Measurements from ENCODE around the gene DCDC2B.

Gene DCDC2B

GRCh38 chr1:32181563-32181962, 27.3 kb upstream of the DCDC2B start:
- Histone ChIP-seq H3K4me3 (ENCODE audit: low read depth, low read length) (peak overlapping the region; percentile 73), H3K36me3 (replicated peaks) (peaks cover 30% of the 10 kb centered on the region), H3K27ac (no peak overlapping the region), H3K27me3 (replicated peaks) (no peaks in the 10 kb centered on the region)
- in situ Hi-C loops (cut with HindIII; ENCODE audit: low pct_ligation_motif_present, low sequenced_read_pairs), result no loop called here
- DNase-seq, result no peak
- TF ChIP-seq CTCF (IDR thresholded peaks at IDR 0.05; ENCODE audit: low read depth, low read length, missing control alignments), result no peak

GRCh38 chr1:32182060-32182459, 26.8 kb upstream of the DCDC2B start:
- no peak for DNase-seq
- Histone ChIP-seq H3K27ac (no peak overlapping the region), H3K4me3 (ENCODE audit: low read depth, low read length) (peak overlapping the region; percentile 15), H3K36me3 (replicated peaks) (peaks cover 32% of the 10 kb centered on the region), H3K27me3 (replicated peaks) (no peaks in the 10 kb centered on the region)
- TF ChIP-seq CTCF (IDR thresholded peaks at IDR 0.05; ENCODE audit: low read depth, low read length, missing control alignments), result no peak
- in situ Hi-C loops (cut with HindIII; ENCODE audit: low pct_ligation_motif_present, low sequenced_read_pairs), result no loop called here

GRCh38 chr1:32184650-32185049, 24.2 kb upstream of the DCDC2B start:
- Histone ChIP-seq H3K27me3 (replicated peaks) (no peaks in the 10 kb centered on the region), H3K4me3 (ENCODE audit: low read depth, low read length) (no peak overlapping the region), H3K36me3 (replicated peaks) (peaks cover 58% of the 10 kb centered on the region), H3K27ac (no peak overlapping the region)
- DNase-seq, result no peak
- TF ChIP-seq CTCF (IDR thresholded peaks at IDR 0.05; ENCODE audit: low read depth, low read length, missing control alignments), result no peak
- in situ Hi-C loops (cut with HindIII; ENCODE audit: low pct_ligation_motif_present, low sequenced_read_pairs), result no loop called here

GRCh38 chr1:32186077-32186476, 22.8 kb upstream of the DCDC2B start:
- no peak for DNase-seq
- H3K36me3 ChIP-seq (replicated peaks), result peaks cover 72% of the 10 kb centered on the region
- H3K27me3 ChIP-seq (replicated peaks), result no peaks in the 10 kb centered on the region
- in situ Hi-C loops (cut with HindIII; ENCODE audit: low pct_ligation_motif_present, low sequenced_read_pairs), result no loop called here
- H3K4me3 ChIP-seq (ENCODE audit: low read depth, low read length), result no peak overlapping the region
- TF ChIP-seq CTCF (IDR thresholded peaks at IDR 0.05; ENCODE audit: low read depth, low read length, missing control alignments), result no peak
- H3K27ac ChIP-seq, result no peak overlapping the region

- in situ Hi-C loops (cut with HindIII; ENCODE audit: low pct_ligation_motif_present, low sequenced_read_pairs), result no loop called here
- Histone ChIP-seq H3K4me3 (ENCODE audit: low read depth, low read length) (no peak overlapping the region), H3K36me3 (replicated peaks) (peaks cover 76% of the 10 kb centered on the region), H3K27ac (no peak overlapping the region), H3K27me3 (replicated peaks) (no peaks in the 10 kb centered on the region)
- no peak for TF ChIP-seq CTCF (IDR thresholded peaks at IDR 0.05; ENCODE audit: low read depth, low read length, missing control alignments)
- no peak for DNase-seq
Observed at GRCh38 chr1:32186491-32186890, 22.4 kb upstream of the DCDC2B start.

GRCh38 chr1:32187850-32188249, 21.0 kb upstream of the DCDC2B start:
- H3K27me3 ChIP-seq (replicated peaks), result no peaks in the 10 kb centered on the region
- TF ChIP-seq CTCF (IDR thresholded peaks at IDR 0.05; ENCODE audit: low read depth, low read length, missing control alignments), result no peak
- in situ Hi-C loops (cut with HindIII; ENCODE audit: low pct_ligation_motif_present, low sequenced_read_pairs), result no loop called here
- DNase-seq, result no peak
- peaks cover 85% of the 10 kb centered on the region for H3K36me3 ChIP-seq (replicated peaks)
- no peak overlapping the region for H3K27ac ChIP-seq
- no peak overlapping the region for H3K4me3 ChIP-seq (ENCODE audit: low read depth, low read length)
